Neural cell (in vitro differentiated cells): Measurements from ENCODE around the gene LYPD1.

Experiments
- EP300 ChIP-seq: fragments of 450-650 bp; conservative IDR thresholded peaks from 2 replicates; pipeline ENCODE4 v1.6.1; 2014; ENCODE audit warnings: antibody characterized with exemption, mild to moderate bottlenecking, moderate library complexity; ENCODE audit not compliant: poor library complexity, severe bottlenecking
- EZH2 ChIP-seq: fragments of 200-600, 300-800 bp; shearing (Covaris generic), sonication (generic); IDR thresholded peaks from 2 replicates; pipeline ENCODE4 v1.6.1; 2014; ENCODE audit warnings: antibody characterized with exemption, low read length, borderline replicate concordance, mild to moderate bottlenecking; ENCODE audit not compliant: insufficient read depth, poor library complexity, severe bottlenecking
- MXI1 ChIP-seq: fragments of 450-650 bp; conservative IDR thresholded peaks from 2 replicates; pipeline ENCODE4 v1.6.1; 2014; ENCODE audit warnings: antibody characterized with exemption, mild to moderate bottlenecking; ENCODE audit not compliant: poor library complexity, severe bottlenecking
- POLR2AphosphoS5 ChIP-seq: IDR thresholded peaks from 2 replicates; pipeline ENCODE4 v1.6.1; 2012
- RAD21 ChIP-seq: fragments of 450-650 bp; conservative IDR thresholded peaks from 2 replicates; pipeline ENCODE4 v1.6.1; 2014; ENCODE audit warnings: antibody characterized with exemption, mild to moderate bottlenecking, moderate library complexity
- SMC3 ChIP-seq: fragments of 450-650 bp; conservative IDR thresholded peaks from 2 replicates; pipeline ENCODE4 v1.6.1; 2014; ENCODE audit warnings: antibody characterized with exemption, mild to moderate bottlenecking, moderate library complexity; ENCODE audit not compliant: poor library complexity
- TF ChIP-seq, protein P1 (sequence below): fragments of 450-650 bp; IDR thresholded peaks from 2 replicates; pipeline ENCODE4 v1.5.1; 2014; ENCODE audit warnings: antibody characterized with exemption, mild to moderate bottlenecking, moderate library complexity; ENCODE audit not compliant: poor library complexity, severe bottlenecking
- TF ChIP-seq, protein P2 (sequence below): IDR thresholded peaks from 2 replicates; pipeline ENCODE4 v1.6.1; 2012; ENCODE audit warnings: borderline replicate concordance

DNA sequence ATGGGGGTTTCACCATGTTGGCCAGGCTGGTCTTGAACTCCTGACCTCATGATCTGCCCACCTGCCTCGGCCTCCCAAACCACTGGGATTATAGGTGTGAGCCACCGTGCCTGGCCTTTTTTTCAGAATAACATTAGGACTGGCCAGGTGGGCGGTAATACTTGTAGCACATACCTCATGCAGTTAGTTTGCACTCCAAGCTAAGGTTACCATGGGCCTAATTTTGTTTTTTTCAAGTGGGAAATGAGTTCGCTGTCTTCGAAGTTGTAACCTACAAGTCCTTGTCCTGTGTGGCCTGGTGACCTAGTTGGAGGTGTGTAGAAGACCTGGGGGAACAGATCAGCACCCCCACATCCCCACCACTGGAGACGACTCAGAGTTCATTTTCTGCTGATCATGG, 74.8 kb downstream of the LYPD1 start:
- TF ChIP-seq, protein P1, sequence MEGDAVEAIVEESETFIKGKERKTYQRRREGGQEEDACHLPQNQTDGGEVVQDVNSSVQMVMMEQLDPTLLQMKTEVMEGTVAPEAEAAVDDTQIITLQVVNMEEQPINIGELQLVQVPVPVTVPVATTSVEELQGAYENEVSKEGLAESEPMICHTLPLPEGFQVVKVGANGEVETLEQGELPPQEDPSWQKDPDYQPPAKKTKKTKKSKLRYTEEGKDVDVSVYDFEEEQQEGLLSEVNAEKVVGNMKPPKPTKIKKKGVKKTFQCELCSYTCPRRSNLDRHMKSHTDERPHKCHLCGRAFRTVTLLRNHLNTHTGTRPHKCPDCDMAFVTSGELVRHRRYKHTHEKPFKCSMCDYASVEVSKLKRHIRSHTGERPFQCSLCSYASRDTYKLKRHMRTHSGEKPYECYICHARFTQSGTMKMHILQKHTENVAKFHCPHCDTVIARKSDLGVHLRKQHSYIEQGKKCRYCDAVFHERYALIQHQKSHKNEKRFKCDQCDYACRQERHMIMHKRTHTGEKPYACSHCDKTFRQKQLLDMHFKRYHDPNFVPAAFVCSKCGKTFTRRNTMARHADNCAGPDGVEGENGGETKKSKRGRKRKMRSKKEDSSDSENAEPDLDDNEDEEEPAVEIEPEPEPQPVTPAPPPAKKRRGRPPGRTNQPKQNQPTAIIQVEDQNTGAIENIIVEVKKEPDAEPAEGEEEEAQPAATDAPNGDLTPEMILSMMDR: no peak
- TF ChIP-seq, protein P2, sequence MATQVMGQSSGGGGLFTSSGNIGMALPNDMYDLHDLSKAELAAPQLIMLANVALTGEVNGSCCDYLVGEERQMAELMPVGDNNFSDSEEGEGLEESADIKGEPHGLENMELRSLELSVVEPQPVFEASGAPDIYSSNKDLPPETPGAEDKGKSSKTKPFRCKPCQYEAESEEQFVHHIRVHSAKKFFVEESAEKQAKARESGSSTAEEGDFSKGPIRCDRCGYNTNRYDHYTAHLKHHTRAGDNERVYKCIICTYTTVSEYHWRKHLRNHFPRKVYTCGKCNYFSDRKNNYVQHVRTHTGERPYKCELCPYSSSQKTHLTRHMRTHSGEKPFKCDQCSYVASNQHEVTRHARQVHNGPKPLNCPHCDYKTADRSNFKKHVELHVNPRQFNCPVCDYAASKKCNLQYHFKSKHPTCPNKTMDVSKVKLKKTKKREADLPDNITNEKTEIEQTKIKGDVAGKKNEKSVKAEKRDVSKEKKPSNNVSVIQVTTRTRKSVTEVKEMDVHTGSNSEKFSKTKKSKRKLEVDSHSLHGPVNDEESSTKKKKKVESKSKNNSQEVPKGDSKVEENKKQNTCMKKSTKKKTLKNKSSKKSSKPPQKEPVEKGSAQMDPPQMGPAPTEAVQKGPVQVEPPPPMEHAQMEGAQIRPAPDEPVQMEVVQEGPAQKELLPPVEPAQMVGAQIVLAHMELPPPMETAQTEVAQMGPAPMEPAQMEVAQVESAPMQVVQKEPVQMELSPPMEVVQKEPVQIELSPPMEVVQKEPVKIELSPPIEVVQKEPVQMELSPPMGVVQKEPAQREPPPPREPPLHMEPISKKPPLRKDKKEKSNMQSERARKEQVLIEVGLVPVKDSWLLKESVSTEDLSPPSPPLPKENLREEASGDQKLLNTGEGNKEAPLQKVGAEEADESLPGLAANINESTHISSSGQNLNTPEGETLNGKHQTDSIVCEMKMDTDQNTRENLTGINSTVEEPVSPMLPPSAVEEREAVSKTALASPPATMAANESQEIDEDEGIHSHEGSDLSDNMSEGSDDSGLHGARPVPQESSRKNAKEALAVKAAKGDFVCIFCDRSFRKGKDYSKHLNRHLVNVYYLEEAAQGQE: no peak
- TF ChIP-seq SMC3 (no peak), POLR2AphosphoS5 (no peak), EZH2 (no peak), EP300 (no peak), MXI1 (no peak), RAD21 (no peak)
